HepG2 (cell line): Measurements from ENCODE around the gene NDE1. TPM values are rescaled to one million over a fixed set of nuclear protein-coding genes. Genes with fewer than 3 reads are reported as not detected.

Source experiments
- ARID3A ChIP-seq: IDR thresholded peaks from 2 replicates; pipeline ENCODE4 v1.6.1; 2012; ENCODE audit warnings: low read depth, low read length, improper control_type of control experiment
- ASH2L ChIP-seq: fragments of 300-600, 200-600 bp; sonication (generic); IDR thresholded peaks from 2 replicates; pipeline ENCODE4 v1.7.0; 2017; ENCODE audit warnings: low read depth, mild to moderate bottlenecking, moderate library complexity, mixed read lengths, low read length; ENCODE audit not compliant: insufficient read length
- GFI1 ChIP-seq: sonication (generic); formaldehyde crosslinking; IDR thresholded peaks from 2 replicates; pipeline ENCODE4 v1.5.0; 2020; ENCODE audit warnings: missing genetic modification reagents, mild to moderate bottlenecking, borderline replicate concordance
- HDAC1 ChIP-seq: sonication (generic); formaldehyde crosslinking; IDR thresholded peaks from 2 replicates; pipeline ENCODE4 v1.5.1; 2020; ENCODE audit warnings: mild to moderate bottlenecking, missing genetic modification reagents
- HNF4G ChIP-seq, 2 experiments: sonication (generic) in 1 of 2; formaldehyde crosslinking in 1 of 2; IDR thresholded peaks; 2 replicates each; pipeline versions ENCODE4 v1.4.0 to v1.6.1; 2011 to 2020; ENCODE audit warnings: borderline replicate concordance in 2 of 2, low read depth in 2 of 2, mild to moderate bottlenecking in 2 of 2, low read length in 1 of 2, missing genetic modification reagents in 1 of 2, moderate library complexity in 1 of 2
- HNRNPL ChIP-seq: fragments of 200-400 bp; formaldehyde crosslinking; IDR thresholded peaks from 2 replicates; pipeline ENCODE4 v1.6.1; 2017; ENCODE audit warnings: mild to moderate bottlenecking, low read depth, low read length
- KDM1A ChIP-seq: IDR thresholded peaks from 2 replicates; pipeline ENCODE4 v1.6.1; 2016; ENCODE audit warnings: missing compliant biosample characterization
- KDM5A ChIP-seq: fragments of 200-600 bp; sonication (generic); IDR thresholded peaks from 2 replicates; pipeline ENCODE4 v1.7.0; 2018; ENCODE audit warnings: antibody characterized with exemption, mild to moderate bottlenecking, low read length, borderline replicate concordance
- MTA1 ChIP-seq: sonication (generic); formaldehyde crosslinking; IDR thresholded peaks from 2 replicates; pipeline ENCODE4 v1.4.0; 2020; ENCODE audit warnings: missing genetic modification reagents, mild to moderate bottlenecking, borderline replicate concordance
- PTBP1 ChIP-seq: fragments of 200-400 bp; formaldehyde crosslinking; IDR thresholded peaks from 2 replicates; pipeline ENCODE4 v1.6.1; 2018; ENCODE audit warnings: low read length, low read depth; ENCODE audit not compliant: poor library complexity, severe bottlenecking
- RAD21 ChIP-seq: fragments of 450-650 bp; formaldehyde crosslinking; IDR thresholded peaks from 2 replicates; pipeline ENCODE4 v1.5.0; 2020; ENCODE audit warnings: mild to moderate bottlenecking
- RELA ChIP-seq: sonication (generic); formaldehyde crosslinking; IDR thresholded peaks from 2 replicates; pipeline ENCODE4 v1.4.0; 2020; ENCODE audit warnings: missing genetic modification reagents
- SRSF9 ChIP-seq: fragments of 200-400 bp; formaldehyde crosslinking; IDR thresholded peaks from 2 replicates; pipeline ENCODE4 v1.6.1; 2018; ENCODE audit warnings: borderline replicate concordance, mild to moderate bottlenecking, low read depth, low read length; ENCODE audit not compliant: insufficient read depth, poor library complexity, severe bottlenecking
- SRY ChIP-seq: sonication (generic); formaldehyde crosslinking; IDR thresholded peaks from 2 replicates; pipeline ENCODE4 v1.8.0; 2022; ENCODE audit warnings: mild to moderate bottlenecking, missing genetic modification reagents
- SSRP1 ChIP-seq: IDR thresholded peaks from 2 replicates; pipeline ENCODE4 v1.6.1; 2016; ENCODE audit warnings: control low read depth
- TIGD3 ChIP-seq: sonication (generic); formaldehyde crosslinking; IDR thresholded peaks from 2 replicates; pipeline ENCODE4 v1.5.1; 2020; ENCODE audit warnings: mild to moderate bottlenecking, missing genetic modification reagents, borderline replicate concordance
- XRCC5 ChIP-seq: fragments of 200-400 bp; formaldehyde crosslinking; optimal IDR thresholded peaks from 2 replicates; pipeline ENCODE3; 2017; ENCODE audit warnings: mild to moderate bottlenecking, low read length
- ZFP91 ChIP-seq: sonication (generic); formaldehyde crosslinking; IDR thresholded peaks from 2 replicates; pipeline ENCODE4 v1.9.0; 2022; ENCODE audit warnings: missing genetic modification reagents, mild to moderate bottlenecking, borderline replicate concordance
- ZKSCAN1 ChIP-seq: fragments of 150-350 bp; IDR thresholded peaks from 2 replicates; pipeline ENCODE4 v1.6.1; 2014; ENCODE audit warnings: low read length
- polyA plus RNA-seq, 8 experiments: library from polyadenylated mRNA; depleted of rRNA in 3 of 8; stranded (reverse) in 7 of 8; unstranded in 1 of 8; fragments of >200 nt; fragmentation: Illumina TruSeq in 4 of 8; extraction: Trizol in 4 of 8; gene quantifications; 2 replicates each; pipeline versions ENCODE4 v1.2.1 to v1.2.3, GENCODE V29; 2011 to 2016; ENCODE audit warnings: low read depth in 4 of 8, missing spikeins in 1 of 8, mixed read lengths in 1 of 8; ENCODE audit not compliant: insufficient read depth in 1 of 8
- total RNA-seq, 5 experiments: library from RNA; depleted of rRNA; stranded (reverse); fragments of >200 nt; fragmentation: Illumina TruSeq; extraction: Trizol; gene quantifications; 2 replicates each; pipeline ENCODE4 v1.2.3, GENCODE V29; 2016; ENCODE audit warnings: low read depth in 1 of 5
- TF ChIP-seq, protein P1 (sequence below): sonication (generic); formaldehyde crosslinking; IDR thresholded peaks from 2 replicates; pipeline ENCODE4 v1.5.1; 2020; ENCODE audit warnings: missing genetic modification reagents, mild to moderate bottlenecking, borderline replicate concordance

NDE1 gene
- total and polyA plus RNA-seq, 2 of the 13 experiments (the other 11 are each of a cell fraction or from before 2014, with no cell fraction given) = 40.9 to 72.5 TPM

DNA sequence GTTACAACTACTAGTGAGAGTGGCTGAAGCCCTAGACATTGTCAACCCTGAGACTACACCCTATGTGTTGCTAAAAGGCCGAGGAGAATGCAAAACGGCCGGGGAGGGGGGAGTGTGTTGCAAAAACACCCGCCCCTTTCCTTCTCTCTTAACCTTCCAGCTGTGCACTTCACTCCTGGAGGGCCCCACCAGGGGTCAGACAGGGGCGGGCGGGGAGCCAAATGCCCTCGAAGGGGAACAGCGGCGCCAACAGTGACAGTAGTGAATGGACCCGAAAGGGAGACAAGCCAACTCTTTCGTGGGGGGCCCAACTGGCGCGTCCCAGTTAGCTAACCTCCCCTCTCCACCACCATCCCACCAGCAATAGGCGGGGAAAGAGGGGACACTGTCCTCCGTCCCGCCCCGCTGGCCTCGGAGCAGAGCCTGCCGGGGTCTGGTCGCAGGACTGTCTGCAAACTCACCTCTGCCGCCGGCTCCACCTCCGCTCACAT lies 7.4 kb upstream of the NDE1 start (continued):
- TF ChIP-seq, protein P1, sequence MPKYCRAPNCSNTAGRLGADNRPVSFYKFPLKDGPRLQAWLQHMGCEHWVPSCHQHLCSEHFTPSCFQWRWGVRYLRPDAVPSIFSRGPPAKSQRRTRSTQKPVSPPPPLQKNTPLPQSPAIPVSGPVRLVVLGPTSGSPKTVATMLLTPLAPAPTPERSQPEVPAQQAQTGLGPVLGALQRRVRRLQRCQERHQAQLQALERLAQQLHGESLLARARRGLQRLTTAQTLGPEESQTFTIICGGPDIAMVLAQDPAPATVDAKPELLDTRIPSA (CRISPR knock-in tag) = peak; percentile 79; the same call in 1 of the 2 replicates
- TF ChIP-seq RELA (CRISPR knock-in tag) = no peak
- TF ChIP-seq SRSF9 = no peak
- peak; percentile 80; the same call in 1 of the 2 replicates for TF ChIP-seq ZFP91
- TF ChIP-seq GFI1 (CRISPR knock-in tag) = peak; percentile 67; the same call in 1 of the 2 replicates
- TF ChIP-seq KDM1A (CRISPR knock-in tag) = no peak
- peak; percentile 25; the same call in 1 of the 2 replicates for TF ChIP-seq ARID3A
- 0 out of 2 replicates have a peak, but pooled peaks have one; percentile 71 for TF ChIP-seq HDAC1 (CRISPR knock-in tag)
- peak; percentile 52; the same call in 1 of the 2 replicates for TF ChIP-seq HNF4G (IDR thresholded peaks at IDR 0.05; ENCODE audit: borderline replicate concordance, low read depth, low read length)
- TF ChIP-seq HNF4G (CRISPR knock-in tag; IDR thresholded peaks at IDR 0.05; ENCODE audit: borderline replicate concordance, low read depth) = no peak
- peak; percentile 81; the same call in 1 of the 2 replicates for TF ChIP-seq SRY (CRISPR knock-in tag)
- TF ChIP-seq XRCC5 = peak; percentile 75
- peak; percentile 95 for TF ChIP-seq ASH2L
- TF ChIP-seq KDM5A = peak; percentile 91
- TF ChIP-seq TIGD3 (CRISPR knock-in tag) = no peak
- TF ChIP-seq MTA1 (CRISPR knock-in tag) = peak; percentile 87
- TF ChIP-seq ZKSCAN1 = peak; percentile 47; the same call in 1 of the 2 replicates
- TF ChIP-seq PTBP1 = peak; percentile 83
- TF ChIP-seq RAD21 (CRISPR knock-in tag) = peak; percentile 94
- peak; percentile 59; the same call in 1 of the 2 replicates for TF ChIP-seq HNRNPL
- TF ChIP-seq SSRP1 (CRISPR knock-in tag) = no peak
